ENCODE data around the gene ENO3. TPM values are rescaled to one million over a fixed set of nuclear protein-coding genes. Genes with fewer than 3 reads are reported as not detected.
"Not testable (repeated sequence)": the region's sequence is repeated elsewhere in the genome, so short reads cannot be mapped to it uniquely, and the experiment has no call there.

ENO3 gene
- total and polyA plus RNA-seq, 3 donors from 2014 or later, result 16.4 to 29.9 (median 17.2) TPM

DNA sequence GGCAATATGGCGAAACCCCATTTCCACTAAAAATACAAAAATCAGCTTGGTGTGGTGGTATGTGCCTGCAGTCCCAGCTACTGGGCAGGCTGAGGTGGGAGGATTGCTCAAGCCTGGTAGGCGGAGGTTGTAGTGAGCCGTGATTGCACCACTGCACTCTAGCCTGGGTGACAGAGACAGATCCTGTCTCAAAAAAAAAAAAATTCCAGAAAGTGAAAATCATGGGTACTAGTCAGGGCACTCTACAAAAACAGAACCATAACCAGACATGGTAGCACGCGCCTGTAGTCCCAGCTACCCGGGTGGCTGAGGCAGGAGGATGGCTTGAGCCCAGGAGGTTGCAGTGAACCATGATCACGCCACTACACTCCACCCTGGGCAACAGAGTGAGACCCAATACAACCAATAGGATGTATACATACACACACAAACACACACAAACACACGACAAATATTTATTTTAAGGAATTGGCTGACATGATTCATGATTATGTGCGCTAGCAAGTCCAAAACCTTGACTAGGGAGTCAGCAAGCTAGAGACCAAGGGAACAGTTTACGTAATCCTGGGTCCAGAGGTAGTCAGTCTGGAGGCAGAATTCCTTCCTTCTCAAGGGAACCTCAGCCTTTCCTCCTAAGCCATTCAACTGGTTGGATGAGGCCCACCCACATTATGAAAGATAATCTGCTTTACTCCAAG is 30.4 kb upstream of the ENO3 start:
- no peaks in the 10 kb centered on the region for H3K9me3 ChIP-seq
- WGBS, 2 donors, result 85 to 87% methylated on average over 9 to 10 of the region's 10 CpGs
- intact Hi-C loops (cut with DNase I; ENCODE audit: low total_unique reads), result no loop called here
- DNase-seq, result no peak
- H3K36me3 ChIP-seq (ENCODE audit: low read depth, missing control alignments), result no peaks in the 10 kb centered on the region
- H3K4me1 ChIP-seq, result peaks cover 3% of the 10 kb centered on the region
- H3K27ac ChIP-seq, result no peak overlapping the region
- H3K4me3 ChIP-seq, result no peak overlapping the region
- H3K27me3 ChIP-seq, result no peaks in the 10 kb centered on the region
- TF ChIP-seq, protein P1, sequence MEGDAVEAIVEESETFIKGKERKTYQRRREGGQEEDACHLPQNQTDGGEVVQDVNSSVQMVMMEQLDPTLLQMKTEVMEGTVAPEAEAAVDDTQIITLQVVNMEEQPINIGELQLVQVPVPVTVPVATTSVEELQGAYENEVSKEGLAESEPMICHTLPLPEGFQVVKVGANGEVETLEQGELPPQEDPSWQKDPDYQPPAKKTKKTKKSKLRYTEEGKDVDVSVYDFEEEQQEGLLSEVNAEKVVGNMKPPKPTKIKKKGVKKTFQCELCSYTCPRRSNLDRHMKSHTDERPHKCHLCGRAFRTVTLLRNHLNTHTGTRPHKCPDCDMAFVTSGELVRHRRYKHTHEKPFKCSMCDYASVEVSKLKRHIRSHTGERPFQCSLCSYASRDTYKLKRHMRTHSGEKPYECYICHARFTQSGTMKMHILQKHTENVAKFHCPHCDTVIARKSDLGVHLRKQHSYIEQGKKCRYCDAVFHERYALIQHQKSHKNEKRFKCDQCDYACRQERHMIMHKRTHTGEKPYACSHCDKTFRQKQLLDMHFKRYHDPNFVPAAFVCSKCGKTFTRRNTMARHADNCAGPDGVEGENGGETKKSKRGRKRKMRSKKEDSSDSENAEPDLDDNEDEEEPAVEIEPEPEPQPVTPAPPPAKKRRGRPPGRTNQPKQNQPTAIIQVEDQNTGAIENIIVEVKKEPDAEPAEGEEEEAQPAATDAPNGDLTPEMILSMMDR (IDR thresholded peaks at IDR 0.05), result no peak
- TF ChIP-seq POLR2A (IDR thresholded peaks at IDR 0.05), result no peak

DNA sequence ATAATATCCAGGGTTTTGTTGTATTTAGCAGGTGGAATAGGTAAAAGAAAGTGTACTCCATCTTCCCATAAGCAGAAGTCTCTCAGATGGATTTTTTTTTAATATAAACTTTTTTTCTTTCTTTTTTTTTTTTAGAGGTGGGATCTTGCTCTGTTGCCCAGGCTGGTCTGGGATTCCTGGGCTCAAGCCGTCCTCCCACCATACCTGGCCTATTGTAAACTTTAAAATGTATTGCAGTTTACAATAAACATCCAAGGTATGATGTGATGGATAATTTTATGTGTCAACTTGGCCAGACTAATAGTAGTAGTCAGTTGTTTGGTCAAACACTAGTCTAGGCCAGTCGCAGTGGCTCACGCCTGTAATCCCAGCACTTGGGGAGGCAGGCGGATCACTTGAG is 29.6 kb upstream of the ENO3 start:
- Histone ChIP-seq H3K9me3 (no peaks in the 10 kb centered on the region), H3K27ac (no peak overlapping the region), H3K4me3 (no peak overlapping the region), H3K4me1 (no peaks in the 10 kb centered on the region), H3K36me3 (ENCODE audit: low read depth, missing control alignments) (no peaks in the 10 kb centered on the region), H3K27me3 (no peaks in the 10 kb centered on the region)
- WGBS, 2 donors, result 91 to 94% methylated on average over 4 of the region's 4 CpGs
- no peak for DNase-seq
- TF ChIP-seq, protein P1 (IDR thresholded peaks at IDR 0.05), result no peak
- no peak for TF ChIP-seq POLR2A (IDR thresholded peaks at IDR 0.05)
- intact Hi-C loops (cut with DNase I; ENCODE audit: low total_unique reads), result no loop called here

DNA sequence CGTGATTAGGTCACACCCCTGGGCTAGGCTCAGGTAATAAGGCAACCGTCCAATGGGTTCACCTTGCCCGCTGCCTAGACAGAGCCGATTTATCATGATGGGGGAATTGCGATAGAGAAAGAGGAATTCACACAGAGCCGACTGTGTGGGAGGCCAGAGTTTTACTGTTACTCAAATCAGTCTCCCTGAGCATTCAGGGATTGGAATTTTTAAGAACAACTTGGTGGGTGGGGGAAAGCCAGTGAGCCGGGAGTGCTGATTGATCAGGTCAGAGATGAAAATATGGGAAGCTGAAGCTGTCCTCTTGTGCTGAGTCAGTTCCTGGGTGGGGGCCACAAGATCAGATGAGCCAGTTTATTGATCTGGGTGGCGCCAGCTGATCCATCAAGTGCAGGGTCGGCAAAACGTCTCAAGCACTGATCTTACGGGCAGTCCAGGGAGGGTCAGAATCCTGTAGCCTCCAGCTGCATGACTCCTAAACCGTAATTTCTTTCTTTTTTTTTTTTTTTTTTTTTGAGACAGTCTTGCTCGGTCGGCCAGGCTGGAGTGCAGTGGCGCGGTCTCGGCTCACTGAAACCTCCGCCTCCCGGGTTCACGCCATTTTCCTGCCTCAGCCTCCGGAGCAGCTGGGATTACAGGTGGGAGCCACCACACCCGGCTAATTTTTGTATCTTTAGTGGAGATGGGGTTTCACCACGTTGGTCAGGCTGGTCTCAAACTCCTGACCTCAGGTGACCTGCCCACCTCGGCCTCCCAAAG is 24.2 kb upstream of the ENO3 start:
- DNase-seq; intact Hi-C loops (cut with DNase I; ENCODE audit: low total_unique reads); H3K4me1 ChIP-seq; H3K27ac ChIP-seq; H3K27me3 ChIP-seq; H3K36me3 ChIP-seq (ENCODE audit: low read depth, missing control alignments); H3K9me3 ChIP-seq; H3K4me3 ChIP-seq: not testable (repeated sequence)
- 81% methylated on average over 24 of the region's 24 CpGs for WGBS, 2 donors

DNA sequence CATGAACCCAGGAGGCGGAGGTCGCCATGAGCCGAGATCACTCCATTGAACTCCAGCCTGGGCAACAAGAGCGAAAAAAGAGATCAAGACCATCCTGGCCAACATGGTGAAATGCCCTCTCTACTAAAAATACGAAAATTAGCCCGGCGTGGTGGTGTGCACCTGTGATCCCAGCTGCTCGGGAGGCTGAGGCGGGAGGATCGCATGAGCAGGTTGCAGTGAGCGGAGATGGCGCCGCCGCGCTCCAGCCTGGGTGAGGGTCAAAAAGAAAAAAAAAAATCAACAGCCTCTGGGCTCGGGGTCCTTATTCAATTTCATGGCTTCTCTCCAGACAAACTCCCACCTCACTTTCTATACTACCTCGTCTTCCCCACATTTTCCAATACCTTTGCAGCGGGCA is 22.0 kb upstream of the ENO3 start:
- Histone ChIP-seq H3K9me3 (no peaks in the 10 kb centered on the region), H3K27me3 (no peaks in the 10 kb centered on the region), H3K4me1 (no peaks in the 10 kb centered on the region), H3K36me3 (ENCODE audit: low read depth, missing control alignments) (no peaks in the 10 kb centered on the region), H3K27ac (no peak overlapping the region), H3K4me3 (no peak overlapping the region)
- no peak for DNase-seq
- 95 to 97% methylated on average over 18 of the region's 18 CpGs for WGBS, 2 donors
- TF ChIP-seq POLR2A (IDR thresholded peaks at IDR 0.05), result no peak
- TF ChIP-seq, protein P1 (IDR thresholded peaks at IDR 0.05), result no peak
- intact Hi-C loops (cut with DNase I; ENCODE audit: low total_unique reads), result no loop called here

DNA sequence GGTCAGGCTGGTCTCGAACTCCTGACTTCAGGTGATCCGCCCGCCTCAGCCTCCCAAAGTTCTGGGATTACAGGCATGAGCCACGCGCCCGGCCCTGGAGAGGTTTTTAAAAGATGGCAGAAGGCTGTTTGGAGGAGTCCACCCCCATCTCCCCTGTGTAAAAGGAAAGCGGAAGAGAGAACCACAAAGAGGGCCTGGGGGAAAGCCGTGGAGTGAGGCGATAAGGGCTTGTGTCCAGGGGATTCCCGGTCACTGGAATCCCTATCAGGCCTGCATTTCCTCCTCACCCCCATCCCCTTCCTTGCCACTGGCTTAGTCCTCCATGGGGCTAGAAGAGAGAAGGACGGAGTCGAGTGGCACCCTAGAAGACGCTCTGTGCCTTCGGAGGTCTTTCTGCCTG is 19.0 kb upstream of the ENO3 start, which contains the start of gene GP1BA:
Gene GP1BA, plus strand, starts transcription at position 315 of the 400 bp plus-strand sequence. CDS start 328 bp downstream, outside the sequence.
- TF ChIP-seq, protein P1 (IDR thresholded peaks at IDR 0.05), result no peak
- no peak for TF ChIP-seq POLR2A (IDR thresholded peaks at IDR 0.05)
- Histone ChIP-seq H3K27ac (no peak within 1 kb of the TSS), H3K4me1 (no peaks in the 10 kb centered on the region), H3K4me3 (no peak within 1 kb of the TSS), H3K27me3 (no peaks in the 10 kb centered on the region), H3K9me3 (no peaks in the 10 kb centered on the region), H3K36me3 (ENCODE audit: low read depth, missing control alignments) (no peaks in the 10 kb centered on the region)
- DNase-seq, result no peak
- 78 to 82% methylated on average over 13 to 14 of the region's 14 CpGs for WGBS, 2 donors
- intact Hi-C loops (cut with DNase I; ENCODE audit: low total_unique reads), result no loop called here

Measured in testis (tissue), 3 donors.